NCI-H146 (cell line): ENCODE data around the gene L2HGDH.
"Not testable (repeated sequence)": the region's sequence is repeated elsewhere in the genome, so short reads cannot be mapped to it uniquely, and the experiment has no call there.

Source experiments
- DNase-seq: peaks from one replicate; lab custom pipeline; 2025; lab: John Stamatoyannopoulos, UW

L2HGDH gene

DNA sequence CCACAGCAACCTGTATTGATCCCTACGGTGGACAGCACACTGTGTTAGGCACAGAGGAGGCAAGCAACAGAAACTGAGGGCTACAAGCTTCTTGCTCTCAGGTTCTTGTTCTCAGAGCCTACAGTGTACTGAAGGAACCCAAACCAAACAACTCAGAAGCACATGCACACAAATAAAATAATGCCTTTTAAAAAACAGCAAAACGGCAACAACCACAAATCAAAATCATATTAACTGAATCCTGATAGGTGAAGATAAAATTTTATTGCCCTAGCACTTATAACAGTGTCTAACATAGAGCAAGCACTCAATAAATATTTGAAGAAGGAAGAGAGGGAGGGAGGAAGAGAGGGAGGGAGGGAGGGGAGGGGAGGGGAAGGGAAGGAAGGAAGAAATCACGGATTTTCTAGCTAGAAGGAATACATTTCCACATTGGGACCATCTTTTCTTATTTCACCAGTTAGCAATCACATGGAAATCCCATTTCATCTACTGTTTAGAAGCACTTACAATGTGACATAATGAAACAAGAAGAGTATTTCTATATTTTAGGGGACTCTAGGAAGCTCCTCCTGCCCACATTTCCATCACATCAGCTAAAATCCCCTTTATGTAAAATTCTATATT lies 27.3 kb upstream of the L2HGDH start:
- DNase-seq: no peak

DNA sequence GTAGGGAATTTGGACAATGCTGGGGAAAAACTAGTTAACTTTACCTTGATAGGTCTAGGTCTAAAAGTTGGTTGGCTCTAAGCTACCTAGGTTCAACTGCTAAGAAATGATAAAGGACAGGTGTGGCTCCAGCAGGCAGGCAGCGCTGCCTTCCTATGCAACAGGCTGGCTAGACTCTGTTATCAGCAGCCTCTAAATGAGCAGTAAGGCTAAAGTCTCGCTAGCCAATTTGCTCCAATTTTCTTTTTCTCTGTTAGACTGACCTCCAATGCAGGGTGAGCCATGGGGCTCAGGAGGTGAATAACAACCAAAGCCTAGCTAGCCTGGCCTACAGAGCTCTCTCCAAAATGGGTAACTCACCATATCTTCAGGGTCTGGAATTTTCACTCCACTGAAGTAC lies 26.6 kb upstream of the L2HGDH start:
- no peak for DNase-seq

DNA sequence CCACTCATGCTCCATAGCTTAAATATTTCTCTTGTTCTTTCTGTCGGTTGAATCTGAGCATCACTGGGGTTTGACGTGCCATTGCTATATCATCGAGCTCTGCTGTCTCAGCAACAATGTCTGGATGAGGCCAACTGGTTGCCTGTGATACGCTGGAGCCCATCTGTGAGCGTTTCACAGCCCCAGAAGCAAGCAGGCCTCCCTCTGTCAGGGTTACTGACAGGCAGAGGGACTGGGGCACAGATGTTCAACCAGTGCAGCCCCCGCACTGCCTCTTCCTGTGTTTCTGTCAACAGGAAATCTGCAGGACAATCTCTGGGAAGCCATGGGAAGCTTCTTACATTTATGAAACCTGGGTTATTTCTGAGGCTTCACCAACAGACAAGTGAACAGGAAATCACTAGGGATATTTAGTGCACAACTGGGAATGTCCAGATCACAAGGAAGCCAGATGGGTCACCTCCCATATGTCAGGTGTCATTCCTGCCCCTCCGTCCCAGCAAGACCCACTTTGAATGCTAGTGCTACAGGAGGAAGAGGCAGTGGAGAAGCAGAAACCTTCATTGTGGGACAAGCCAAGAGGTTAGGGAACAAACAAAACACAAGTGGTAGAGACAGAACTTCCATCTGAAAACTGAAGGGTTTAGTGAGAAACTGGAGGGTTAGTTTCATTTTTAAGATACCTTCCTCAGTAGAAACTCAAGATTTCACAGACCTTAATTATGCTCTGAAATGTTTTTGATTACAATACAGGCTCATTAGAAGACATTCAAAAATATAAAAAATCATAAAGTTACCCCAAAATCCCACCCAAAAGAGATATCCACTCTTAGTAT lies 24.2 kb upstream of the L2HGDH start:
- DNase-seq: peak; percentile 47

DNA sequence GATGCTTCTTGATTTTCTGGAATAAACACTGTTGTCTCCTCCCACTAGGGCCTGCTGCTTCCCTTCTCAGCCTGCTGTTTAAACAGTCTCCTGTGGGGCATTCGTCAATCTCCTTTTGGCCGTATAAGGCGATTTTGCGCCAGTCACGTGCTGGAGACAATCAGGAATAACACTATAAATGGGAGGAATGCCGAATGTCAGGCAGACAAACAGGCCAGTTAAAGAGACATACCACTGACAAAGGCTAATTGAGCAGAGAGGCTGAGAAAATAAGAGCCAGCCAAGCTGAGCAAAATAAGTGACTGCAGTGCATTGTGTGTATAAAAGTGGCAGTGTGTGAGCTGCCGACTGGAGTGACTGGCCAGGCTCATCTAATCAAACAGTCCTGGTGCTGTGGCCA lies 23.4 kb upstream of the L2HGDH start:
- DNase-seq: peak; percentile 92

DNA sequence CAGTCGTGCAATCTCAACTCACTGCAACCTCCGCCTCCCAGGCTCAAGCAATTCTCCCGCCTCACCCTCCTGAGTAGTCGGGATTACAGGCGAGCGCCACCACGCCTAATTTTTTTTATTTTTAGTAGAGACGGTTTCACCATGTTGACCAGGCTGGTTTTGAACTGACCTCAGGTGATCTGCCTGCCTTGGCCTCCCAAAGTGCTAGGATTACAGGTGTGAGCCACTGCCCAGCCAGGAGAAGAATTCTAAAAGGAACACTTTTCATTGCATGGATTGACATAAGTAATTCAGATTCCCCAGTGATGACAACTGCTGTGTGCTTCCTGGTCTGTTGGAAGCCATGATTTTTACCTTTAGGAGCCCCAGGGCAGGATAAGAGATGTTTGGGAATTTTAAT lies 22.2 kb upstream of the L2HGDH start:
- DNase-seq: no peak

DNA sequence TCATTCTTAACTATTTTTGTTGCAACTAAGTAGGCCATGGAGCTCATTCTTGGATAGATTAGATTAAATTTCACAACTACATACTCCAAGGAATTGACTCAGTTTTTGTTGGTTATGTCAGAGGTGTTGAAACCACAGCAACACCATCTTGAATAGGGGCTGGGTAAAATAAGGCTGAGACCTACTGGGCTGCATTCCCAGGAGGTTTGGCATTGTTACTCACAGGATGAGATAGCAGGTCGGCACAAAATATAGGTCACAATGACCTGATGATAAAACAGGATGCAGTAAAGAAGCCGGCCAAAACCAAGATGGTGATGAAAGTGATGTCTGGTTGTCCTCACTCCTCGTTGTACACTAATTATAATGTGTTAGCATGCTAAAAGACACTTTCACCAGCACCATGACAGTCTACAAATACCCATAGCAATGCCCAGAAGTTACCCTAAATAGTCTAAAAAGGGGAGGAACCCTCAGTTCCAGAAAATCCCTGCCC lies 21.0 kb upstream of the L2HGDH start:
- no peak for DNase-seq

DNA sequence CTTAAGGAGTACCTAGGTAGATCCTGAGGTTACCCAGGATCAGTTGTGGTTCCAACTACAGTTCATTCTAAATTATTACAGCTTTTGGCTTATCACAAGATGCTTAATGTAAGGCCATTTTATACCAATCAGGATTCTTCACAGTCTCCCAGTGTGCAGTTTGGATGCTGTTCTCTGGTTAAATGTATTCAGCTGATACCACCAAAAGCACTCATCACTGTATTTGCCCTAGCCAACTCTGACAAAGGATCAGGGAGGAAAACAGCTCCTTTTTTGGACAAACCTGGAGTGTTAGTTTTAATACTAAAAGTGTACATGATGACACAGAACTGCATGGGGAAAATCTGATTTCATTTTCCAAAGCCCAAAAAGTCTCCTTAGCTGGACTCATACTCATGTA lies 19.6 kb upstream of the L2HGDH start:
- DNase-seq: no peak

DNA sequence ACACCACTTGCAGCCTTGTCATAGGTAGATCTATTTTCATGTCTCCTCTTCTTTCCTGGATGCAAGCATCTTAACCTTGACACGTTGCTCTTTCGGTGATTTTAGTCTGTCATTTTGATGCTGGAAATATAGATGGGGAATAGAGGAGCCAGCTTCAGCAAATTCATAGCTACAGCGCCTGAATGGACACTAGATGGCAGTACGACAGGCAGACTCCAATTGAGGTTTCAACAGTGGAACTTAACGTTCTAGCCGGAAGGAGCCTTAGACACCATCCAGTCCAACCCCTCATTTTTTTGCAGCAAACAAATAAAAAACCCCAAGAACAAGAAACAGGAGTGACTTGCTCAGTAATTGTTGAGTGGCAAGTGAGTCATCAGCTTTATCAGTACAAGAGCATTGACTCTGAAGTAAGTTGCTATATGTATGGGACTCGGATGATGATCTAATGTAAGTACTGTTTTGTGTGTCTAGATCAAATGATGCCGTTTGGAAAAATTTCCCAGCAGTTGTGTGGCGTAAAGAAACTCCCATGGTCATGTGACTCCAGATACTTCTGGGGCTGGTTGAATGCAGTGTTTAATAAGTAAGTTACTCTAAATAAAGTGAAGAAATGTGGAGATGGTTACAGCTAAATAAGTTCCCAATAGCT lies 9.1 kb upstream of the L2HGDH start:
- peak; percentile 71 for DNase-seq

DNA sequence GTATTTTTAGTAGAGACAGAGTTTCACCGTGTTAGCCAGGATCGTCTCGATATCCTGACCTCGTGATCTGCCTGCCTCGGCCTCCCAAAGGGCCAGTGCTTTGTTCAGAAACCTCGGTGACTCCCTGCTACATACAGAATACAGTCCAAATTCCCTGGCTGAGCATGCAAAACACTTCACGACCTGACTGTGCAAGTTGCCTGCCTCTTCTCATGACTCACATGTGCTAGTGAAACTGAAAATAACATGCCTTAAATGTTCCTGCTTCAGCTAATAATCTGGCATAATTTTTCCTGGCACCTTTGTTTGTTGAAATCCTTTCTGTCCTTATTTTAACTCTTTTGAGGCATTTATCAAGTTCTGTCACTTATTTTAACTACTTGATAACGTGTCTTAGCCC lies 8.3 kb upstream of the L2HGDH start:
- DNase-seq: no peak

DNA sequence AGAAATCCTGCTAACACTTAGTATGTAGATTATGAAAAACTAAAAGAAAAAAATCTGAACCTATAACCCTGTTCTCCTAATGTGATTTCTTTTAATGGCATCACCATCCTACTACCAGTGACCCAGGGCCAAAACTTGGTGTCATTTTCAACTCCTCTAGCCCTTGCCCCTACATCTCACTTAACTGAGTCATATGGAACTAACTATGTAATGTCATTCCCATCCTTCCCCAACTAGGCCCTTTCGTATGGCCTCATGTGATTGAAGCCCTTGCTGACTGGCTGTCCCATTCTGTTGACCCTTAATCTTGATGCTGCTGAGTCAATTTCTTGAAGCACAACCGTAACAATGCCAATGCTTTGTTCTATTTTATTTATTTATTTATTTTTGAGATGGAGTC lies 7.7 kb upstream of the L2HGDH start:
- DNase-seq: no peak

DNA sequence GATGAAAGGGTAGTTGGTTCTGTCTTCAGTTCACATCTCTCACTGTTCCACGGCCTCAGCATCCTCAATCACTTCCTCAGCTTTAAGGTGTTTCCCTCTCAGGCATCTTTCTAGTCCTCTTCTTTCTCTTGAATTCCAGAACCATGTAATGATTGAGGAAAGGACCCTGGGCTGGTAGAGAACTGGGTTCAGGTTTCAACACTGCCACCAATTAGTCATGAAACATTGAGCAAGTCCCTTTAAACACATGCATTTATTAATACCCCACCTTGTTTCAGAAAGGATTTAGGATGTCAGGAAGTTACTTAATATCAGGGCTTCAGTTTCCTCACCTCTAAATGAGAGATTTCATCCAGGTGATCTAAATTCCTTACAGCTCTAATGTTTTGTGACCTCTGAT lies 7.3 kb upstream of the L2HGDH start:
- no peak for DNase-seq

DNA sequence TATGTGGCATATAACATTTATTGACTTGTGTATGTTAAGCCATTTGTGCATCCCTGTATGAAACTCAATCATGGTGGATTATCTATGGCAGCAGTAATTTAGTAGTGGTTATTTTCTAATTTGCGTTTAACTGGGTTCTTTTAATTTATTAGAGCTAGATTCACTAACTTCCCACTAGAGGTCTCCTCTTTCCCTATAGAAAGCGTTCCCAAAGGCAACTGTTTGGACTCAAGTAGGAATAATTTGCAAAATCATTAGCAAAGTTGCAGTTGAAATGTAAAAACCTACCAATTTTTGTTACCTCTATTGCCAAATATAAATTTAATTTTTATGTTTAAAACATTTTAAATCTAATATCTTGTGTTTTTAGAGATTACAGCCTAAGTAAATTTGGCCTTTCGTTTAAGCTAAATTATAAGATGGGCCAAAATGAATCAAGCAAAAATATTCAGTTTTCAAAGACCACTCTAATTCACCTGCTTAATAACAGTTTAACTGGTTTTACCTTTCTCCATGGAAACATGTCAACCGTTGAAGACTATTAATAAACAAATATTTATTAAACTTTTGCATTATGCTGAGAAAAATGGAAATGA lies 6.1 kb upstream of the L2HGDH start:
- DNase-seq: no peak

DNA sequence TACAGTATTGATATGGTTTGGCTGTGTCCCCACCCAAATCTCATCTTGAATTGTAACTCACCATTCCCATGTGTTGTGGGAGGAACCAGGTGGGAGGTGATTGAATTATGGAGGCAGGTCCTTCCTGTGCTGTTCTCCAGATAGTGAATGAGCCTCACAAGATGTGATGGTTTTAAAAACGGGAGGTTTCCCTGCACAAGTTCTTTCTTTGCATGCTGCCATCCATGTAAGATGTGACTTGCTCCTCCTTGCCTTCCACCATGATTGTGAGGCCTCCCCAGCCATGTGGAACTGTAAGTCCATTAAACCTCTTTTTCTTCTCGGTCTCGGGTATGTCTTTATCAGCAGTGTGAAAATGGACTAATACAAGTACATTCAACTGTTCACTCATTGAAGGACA lies 2.1 kb upstream of the L2HGDH start:
- not testable (repeated sequence) for DNase-seq

DNA sequence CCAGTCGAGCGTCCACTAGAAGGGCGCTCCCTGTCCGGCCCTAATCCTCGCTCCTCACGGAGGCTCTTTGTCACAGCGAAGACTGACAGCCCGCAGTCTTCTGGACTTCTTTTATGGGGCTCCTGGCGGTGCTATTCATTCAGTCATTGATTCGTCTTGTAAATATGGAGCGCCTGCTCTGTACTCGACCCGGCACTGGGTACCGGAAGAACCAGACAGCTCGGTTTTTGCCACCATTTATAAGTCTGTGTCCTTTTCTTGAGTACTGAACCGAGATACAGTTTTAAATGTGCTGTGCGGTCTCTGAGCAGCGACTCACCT lies 665 bp upstream of the L2HGDH start:
- no peak for DNase-seq

DNA sequence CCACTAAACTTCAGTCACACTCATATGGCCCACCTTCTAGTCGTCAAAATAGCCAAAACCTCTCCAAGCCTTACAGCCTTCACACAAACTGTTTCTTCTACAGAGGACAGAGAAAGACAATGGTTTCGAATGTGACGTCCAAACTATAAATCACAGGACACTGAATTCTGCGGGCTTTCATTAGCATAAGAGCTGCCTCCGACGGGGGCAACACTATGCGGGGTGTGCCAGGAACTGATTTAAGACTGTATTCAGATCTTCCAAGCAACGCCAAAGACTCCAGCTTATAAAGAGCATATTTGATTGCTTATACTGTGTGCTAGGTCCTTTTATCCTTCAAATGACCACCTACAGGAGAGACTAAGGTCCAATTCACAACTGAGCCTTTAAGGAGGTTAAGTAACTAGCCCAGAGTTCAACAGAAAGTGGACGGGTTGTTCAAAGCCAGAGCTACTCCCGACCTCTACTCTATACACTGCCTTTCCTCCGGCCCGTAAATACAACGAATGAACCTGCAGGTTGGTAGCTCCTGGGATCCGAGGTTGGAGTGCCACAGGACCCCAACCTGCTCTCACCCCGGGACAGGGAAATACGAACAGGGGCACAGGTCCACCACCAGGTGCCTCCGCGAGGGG lies 575 bp downstream of the L2HGDH start:
- peak; percentile 38 for DNase-seq

DNA sequence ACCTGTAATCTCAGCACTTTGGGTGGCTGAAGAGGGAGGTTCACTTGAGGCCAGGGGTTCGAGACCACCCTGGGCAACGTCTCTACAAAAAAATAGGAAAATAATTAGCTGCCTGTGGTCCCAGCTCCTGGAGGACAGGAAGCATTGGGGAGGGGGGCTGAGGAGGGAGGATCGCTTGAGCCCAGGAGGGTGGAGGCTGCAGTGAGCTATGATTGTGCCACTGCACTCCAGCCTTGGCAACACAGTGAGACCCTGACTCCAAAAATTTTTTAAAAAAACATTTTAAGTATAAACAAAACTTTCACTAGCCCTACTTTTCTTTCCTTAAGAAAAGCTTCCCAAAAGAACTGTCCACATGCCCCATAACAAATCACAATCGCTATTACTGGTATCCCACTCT lies 1.6 kb downstream of the L2HGDH start:
- no peak for DNase-seq

DNA sequence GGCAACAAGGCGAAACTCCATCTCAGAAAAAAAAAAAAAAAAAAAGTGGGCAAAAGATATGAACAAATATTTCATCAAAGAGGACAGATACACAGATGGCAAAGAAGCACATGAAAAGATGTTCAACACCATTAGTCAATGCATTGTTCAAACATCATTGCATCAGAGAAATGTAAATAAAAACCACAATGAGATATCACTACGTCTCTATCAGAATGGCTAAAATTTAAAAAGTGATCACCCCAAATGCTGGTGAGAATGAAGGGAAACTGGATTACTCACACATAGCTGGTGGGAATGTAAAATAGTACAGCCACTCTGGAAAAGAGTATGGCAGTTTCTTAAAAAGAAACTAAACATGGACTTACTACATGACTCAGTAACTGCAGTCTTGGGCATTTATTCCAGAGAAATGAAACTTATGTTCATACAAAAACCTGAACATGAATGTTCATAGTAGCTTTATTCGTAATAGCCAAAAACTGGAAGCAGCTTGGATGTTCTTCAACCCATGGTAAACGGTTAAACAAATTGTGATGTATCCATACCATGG lies 3.6 kb downstream of the L2HGDH start:
- DNase-seq: no peak

DNA sequence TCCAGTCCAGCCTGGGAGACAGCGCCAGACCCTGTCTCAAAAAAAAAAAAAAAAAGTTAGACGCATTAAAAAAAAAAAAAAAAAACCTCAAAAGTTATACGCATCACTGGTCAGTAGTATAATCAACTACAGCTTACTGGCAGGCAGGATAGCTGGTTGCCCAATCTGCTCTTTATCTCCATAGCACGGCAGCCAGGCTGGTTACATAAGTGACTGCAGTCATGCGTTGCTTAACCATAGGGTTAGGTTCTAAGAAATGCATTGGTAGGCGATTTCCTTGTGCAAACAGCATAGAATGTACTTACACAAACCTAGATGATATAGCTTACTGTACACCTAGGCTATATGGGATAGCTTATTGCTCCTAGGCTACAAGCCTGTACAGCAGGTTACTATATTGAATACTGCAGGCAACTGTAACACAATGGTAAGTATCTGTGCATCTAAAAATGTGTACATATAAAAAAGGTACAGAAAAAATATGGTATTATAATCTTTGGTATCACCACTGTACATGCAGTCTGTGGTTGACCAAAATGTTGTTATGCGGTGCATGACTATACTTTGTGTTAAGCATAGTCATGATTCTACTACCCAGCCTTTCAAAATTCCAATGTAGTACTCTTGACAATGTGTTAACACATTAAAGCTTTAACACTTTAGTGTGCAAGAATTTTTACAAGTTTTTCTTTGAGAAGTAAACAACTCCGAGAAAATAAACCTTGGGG lies 8.1 kb downstream of the L2HGDH start:
- no peak for DNase-seq

DNA sequence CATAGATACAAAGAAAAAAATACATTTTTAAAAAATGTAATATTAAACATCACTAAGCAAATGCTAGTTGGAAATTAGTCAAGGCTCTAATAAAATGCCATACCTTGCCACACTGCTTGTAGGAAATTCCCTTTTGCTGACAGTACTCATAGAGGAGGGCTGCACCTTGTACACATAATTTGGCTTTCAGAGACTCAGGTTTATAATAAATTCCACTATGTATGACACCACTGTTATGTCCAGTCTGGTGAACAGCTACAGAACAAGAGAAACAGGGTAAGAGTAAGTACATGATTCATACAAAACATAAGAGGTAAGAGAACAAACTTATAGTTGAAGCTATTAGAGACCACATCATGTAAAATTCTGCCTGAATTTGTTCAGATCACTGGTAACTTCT lies 10.1 kb downstream of the L2HGDH start:
- no peak for DNase-seq

DNA sequence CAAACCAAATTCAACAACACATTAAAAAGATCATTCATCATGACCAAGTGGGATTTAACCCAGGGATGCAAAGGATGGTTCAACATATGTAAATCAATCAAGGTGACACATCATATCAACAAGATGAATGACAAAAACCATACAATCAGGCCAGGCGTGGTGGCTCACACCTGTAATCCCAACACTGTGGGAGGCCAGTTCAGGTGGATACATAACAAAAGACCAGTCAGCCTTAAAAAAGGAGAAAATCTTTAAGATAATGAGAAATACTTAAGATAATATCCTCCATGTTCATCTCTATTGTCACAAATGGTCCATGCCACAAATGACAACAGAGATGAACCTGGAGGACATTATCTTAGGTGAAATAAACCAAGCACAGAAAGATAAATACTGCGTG lies 12.4 kb downstream of the L2HGDH start:
- DNase-seq: no peak

DNA sequence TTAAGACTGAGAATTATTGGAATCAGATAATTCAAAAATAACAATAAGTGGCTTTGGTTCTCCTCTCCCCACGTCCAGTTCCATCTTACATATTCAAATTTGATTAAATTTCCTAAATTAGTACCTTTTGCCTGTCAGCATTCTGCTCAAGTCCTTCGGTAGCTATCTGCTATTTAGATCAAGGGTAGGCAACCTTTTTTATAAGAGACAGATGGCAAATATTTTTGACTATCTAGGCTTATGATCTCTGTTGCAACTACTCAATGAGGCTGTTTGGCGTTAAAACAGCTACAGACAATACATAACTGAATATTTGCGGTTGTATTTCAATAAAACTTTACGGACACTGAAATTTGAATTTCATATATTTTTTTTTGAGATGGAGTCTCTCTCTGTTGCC lies 21.7 kb downstream of the L2HGDH start:
- DNase-seq: no peak
